GM12875 (cell line): ENCODE results near the gene UIMC1.

Experiments used
- H3K4me3 ChIP-seq: one replicate; pipeline ENCODE4 v1.5.1; 2011; ENCODE audit warnings: low read depth, low read length, control low read depth
- CTCF ChIP-seq: IDR thresholded peaks from 2 replicates; pipeline ENCODE4 v1.5.1; 2011; ENCODE audit warnings: low read depth, mild to moderate bottlenecking, control low read depth, inconsistent platforms, low read length, moderate library complexity, borderline replicate concordance; ENCODE audit not compliant: insufficient read depth

The UIMC1 gene

GRCh38 chr5:176899946-176900779 is 106.4 kb downstream of the UIMC1 start:
- TF ChIP-seq CTCF, result no peak
- H3K4me3 ChIP-seq, result no peak overlapping the region

- no peak within 1 kb of the TSS for H3K4me3 ChIP-seq
- TF ChIP-seq CTCF, result no peak
These were observed 107.2 kb downstream of the UIMC1 start, which contains the start of gene HK3 for GRCh38 chr5:176899296-176899891. TSS of gene HK3 (minus strand) at chr5:176899346. CDS start at chr5:176896159, 3,187 bp downstream.

GRCh38 chr5:176897263-176897662 is 109.3 kb downstream of the UIMC1 start:
- no peak overlapping the region for H3K4me3 ChIP-seq
- no peak for TF ChIP-seq CTCF

- TF ChIP-seq CTCF, result no peak
These were observed 110.7 kb downstream of the UIMC1 start for GRCh38 chr5:176895831-176896230.

GRCh38 chr5:176894298-176894697 is 112.3 kb downstream of the UIMC1 start:
- no peak for TF ChIP-seq CTCF
- H3K4me3 ChIP-seq, result no peak overlapping the region

More at GRCh38 chr5:176895831-176896230, 110.7 kb downstream of the UIMC1 start:
- H3K4me3 ChIP-seq, result no peak overlapping the region

GRCh38 chr5:176892663-176893062 is 113.9 kb downstream of the UIMC1 start:
- no peak for TF ChIP-seq CTCF
- H3K4me3 ChIP-seq, result no peak overlapping the region
